ENCODE results near the gene VLDLR.
A peak's percentile ranks its signal among the peaks of the same experiment; 100 is the strongest.
"Not testable (repeated sequence)": the region's sequence is repeated elsewhere in the genome, so short reads cannot be mapped to it uniquely, and the experiment has no call there.

VLDLR gene

DNA sequence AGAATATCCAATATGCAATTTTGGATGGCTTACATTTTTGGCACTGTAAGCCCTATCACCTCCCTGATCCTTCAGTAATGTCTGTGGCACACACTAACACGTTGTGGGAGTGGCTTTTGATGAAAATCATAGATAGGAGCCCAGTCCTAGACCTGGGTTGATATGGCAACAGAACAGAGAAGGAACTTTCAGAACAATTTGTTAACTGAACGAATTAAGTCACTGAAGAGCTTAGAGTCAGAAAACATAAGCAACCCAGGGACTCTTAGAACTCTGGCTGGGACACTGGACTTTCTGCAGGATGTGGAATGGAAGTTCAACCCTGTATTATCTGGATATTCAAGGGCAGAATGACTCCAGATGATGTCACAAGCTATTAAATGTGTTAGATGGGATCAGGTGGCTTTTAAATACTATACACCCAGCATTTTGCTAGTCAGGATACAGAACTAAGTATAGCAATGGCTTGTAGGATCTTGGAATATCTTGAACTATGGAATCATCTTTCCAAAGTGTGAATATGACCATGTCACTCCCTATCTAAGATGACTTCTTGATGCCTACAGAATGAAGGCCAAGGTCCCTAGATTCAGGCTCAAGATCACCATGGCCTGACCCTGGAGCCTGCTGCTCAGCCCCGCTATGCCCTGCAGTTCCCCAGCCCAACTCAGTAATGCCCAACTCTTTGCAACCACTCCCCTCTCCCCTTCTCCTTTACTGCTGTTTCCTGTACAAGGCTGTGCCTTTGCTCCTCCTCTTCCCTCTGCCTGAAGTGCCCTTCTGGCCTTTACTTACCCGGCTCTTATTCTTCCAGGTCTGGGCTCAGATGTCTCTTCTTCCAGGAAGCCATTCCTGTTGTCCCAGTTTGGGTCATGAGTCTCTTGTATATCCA lies 42.8 kb downstream of the VLDLR start:
- no peak for DNase-seq

DNA sequence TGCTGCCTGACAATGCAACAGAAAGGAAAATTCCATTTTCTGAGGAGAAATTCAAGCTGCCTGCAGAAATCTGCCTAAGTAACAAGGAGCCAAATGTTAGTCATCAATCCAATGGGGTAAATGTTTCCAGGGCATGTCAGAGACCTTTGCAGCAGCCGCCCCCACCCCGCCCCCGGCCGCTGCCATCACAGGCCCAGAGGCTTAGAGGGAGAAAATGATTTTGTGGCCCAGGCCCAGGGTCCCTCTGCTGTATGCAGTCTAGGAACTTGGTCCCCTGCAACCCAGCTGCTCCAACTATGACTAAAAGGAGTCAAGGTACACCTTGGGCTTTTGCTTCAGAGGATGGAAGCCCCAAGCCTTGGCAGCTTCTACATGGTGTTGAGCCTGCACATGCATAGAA lies 45.0 kb downstream of the VLDLR start:
- DNase-seq: no peak

DNA sequence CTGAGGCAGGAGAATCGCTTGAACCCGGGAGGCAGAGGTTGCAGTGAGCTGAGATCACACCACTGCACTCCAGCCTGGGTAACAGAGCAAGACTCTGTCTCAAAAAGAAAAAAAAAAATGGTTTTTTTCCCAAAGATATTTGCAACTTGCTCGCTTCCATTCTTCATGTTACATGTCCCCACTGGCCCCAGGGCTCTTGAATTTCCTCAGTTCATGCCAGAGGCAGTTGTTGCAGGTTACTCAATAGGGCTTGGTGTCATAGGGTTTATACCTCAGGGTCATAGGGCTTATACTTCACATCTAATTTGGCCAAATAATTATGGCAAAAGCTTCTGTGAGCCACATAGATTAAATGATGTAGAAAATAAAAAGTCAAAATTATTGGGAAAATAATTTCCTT lies 51.6 kb downstream of the VLDLR start:
- DNase-seq: no peak

DNA sequence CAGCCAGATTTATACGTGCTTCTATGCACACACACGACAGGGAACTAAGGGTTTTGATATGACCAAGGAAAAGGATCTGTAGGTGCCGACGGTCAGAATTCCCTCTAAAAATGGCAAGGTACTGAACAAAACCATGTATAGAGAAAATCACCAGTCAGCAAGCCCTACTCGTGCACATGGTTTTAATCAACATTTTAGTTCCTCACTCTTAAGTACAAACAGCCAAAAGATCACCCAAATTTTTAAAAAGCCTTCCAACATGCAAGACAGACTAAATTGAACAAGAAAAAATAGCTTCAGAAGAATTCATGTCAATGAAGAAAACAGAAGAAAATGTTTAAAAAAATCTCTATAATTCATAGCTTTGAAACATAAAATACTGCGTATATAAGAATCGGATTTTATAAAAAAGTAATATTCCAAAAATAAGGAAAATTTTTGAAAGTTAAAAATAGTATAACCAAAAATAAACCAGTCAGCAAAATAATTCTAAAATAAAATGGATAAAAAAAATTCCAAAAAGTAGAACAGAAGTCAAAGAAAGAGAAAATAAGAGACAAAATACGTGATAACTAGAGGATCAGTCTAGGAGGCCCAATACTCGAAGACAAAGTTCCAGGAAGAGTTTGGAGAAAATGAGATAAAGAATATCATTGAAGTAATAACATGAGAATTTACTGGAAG lies 52.7 kb downstream of the VLDLR start:
- no peak for DNase-seq

DNA sequence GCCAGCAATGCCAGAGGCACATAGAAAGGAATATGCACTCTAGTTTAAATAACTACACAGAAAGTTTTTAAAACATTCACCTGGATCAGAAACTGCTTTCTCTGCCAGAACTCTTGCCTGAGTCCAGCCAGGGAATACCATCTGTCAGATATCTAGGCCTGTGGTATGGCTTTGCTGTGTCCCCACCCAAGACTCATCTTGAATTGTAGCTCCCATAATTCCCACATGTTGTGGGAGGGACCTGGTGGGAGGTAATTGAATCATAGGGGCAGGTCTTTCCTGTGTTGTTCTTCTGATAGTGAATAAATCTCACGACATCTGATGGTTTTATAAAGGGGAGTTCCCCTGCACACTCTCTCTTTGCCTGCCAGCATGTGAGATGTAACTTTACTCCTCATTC lies 54.2 kb downstream of the VLDLR start:
- no peak for DNase-seq

DNA sequence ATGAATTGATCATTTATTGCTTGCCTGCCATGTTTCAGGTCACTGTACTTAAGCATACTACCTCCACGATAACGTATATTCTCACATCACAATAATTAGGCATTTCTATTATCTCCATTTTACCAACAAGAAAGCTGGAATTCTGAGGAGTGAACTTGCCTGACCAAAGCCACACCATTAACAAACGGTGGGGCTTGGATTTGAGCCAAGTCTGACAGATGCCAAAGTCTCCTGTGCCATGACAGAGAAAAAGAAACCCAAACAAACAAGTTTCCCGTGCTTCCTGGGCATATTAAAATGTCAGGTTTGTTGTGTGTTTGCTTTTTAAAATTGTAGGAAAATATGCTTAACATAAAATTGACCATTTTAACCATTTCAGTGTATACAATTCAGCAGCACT lies 54.9 kb downstream of the VLDLR start:
- no peak for DNase-seq

DNA sequence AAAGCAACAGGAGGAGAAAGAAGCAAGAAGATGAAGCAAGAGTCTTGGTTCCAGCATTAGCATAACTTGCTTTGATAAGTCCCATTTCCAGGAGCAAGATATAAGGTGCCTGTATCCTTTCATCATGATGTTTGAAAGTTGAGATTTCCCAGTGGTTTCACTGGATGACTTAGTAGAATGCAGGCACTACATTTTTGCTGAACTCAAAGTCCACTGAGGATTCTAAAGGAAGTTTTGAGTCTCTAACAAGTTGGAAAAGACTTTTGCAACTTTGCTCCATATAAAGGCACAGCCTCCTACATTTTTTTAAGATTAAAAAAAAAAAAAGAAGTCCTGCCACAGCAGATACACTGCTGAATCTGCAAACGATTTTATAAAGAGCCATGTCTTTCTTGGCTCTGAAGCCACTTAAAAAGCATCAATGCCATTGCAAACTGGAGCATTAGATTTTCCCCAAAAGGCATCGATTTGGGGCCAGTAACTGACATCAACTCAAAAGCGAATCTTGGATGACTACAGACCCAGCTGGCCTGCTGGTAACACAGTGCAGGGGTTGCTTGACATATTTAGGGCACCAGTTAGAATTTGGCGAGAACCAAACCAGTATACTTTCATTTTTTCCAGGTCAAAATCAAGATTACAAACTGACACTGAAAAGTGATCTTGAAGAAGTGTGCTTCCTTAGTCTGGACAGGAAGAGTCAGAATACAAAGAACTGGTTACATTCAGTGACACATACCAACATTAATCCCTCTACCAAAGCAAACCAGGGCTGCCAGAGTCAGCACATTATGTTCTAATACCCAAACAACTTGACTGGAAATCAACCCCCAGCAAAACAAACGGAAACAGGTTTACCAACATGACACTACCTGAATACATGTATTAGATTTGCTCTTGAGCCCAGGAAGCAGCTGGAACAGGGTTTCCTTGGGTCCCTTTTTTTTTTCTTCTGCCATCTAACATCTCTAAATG lies 56.6 kb downstream of the VLDLR start:
- DNase-seq: no peak

DNA sequence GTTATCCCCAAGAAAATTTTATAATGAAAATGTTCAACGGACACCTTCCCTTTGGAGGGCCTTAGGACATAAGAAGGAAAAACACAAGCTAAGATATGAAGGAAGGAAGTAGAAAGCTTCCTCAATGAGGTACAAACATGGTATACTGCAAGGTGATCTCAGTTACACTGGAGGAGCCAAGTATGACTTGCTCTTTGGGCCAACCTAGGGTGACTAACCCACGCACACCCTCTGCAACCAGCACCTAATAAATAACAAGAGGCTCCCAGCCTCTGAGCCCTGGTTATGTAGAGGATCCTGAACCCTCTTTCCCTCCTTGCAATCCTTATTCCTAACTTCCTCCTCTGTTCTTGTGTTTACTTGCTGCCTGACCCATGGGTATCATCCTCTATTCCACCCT lies 57.4 kb downstream of the VLDLR start:
- no peak for DNase-seq

DNA sequence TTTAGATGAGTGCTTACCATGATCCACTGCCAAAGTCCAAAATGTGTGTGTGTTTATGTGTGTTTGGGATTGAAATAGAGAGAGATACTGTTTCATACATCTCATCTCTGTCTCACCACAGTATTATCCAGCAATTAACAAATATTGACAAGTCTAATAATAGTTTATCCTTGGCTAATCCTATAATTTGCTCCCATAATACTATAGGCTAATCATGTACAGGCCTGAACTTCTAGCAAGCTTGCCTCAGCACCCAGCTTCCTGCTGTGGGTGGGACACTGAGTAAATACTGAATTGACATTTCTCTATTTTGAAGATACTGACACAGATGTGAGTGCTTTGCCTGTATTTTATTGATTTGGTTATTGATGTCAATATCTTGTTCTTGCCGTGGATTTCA lies 60.4 kb downstream of the VLDLR start:
- DNase-seq: no peak

DNA sequence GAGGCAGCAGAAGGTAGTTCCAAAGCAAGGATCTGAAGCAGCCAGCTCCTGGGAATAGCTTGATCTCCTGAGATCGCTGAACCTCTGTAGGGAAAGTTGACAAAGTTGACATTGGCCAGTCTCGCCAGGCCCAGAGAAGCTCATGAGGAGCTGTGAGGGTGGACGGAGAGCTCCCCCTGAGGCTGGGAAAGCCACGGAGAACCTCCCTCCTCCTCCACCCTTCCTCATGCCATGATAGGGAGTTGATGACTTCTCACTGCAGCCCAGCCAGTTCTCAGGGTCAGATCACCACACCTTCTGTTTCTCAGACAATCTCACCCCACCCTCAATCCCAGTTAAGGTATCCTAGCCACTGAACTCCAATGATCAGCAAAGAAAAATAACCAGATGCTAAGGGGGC lies 65.3 kb downstream of the VLDLR start:
- no peak for DNase-seq

DNA sequence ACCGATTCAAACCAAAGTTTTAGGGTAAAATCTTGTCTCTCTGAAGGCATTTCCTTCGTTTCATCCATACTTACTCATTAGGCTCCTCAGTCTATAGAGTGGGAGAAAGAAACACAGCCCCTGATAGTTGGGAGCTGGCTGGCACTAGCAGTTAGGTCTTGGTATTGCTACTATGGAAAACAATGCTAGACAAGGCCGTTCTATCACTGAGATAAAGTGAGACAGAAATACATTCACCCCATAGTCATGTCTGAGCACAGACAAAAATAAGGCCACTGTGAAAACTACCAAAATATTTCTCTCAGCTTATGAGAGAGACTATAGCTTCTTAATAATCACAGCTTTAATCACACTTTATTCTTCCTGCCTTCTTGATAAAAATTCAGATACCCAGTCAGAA lies 67.0 kb downstream of the VLDLR start:
- no peak for DNase-seq

DNA sequence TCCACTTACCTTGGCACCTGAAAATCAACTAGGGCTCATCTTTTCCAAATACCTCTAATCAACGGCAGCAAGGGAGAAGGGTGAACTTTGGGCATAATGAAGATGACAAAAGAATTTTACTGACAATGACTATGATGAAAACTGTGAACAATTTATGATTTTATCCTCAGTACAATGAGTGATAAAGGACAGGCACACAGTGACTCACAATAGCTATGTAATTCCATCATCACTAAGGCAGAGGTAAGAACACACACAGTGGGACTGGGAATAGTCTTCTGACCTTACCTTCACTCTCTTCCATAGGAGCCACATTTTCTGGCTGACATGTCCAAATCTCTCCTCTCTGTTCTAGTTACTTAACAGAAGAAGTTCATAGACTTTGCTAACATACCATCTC lies 69.6 kb downstream of the VLDLR start:
- no peak for DNase-seq

DNA sequence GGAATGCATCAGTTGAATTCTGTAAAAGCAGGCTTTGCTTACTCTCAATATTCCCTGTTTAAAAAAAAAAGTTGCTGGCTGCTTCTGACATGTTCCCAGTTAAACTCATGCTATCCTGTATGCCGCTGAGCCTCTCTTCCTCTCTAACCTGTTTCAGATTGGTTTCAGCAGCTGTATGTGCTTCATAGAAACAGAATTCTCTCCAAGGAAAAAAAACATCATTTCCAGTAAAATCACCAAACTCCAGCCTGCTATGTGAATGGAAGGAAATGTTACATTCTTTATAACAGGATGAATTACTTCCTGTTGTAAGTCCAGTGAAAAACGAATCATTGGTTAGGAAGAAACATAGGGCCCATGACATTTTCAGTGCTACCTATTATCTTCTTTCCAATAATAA lies 70.0 kb downstream of the VLDLR start:
- DNase-seq: peak; percentile 43

DNA sequence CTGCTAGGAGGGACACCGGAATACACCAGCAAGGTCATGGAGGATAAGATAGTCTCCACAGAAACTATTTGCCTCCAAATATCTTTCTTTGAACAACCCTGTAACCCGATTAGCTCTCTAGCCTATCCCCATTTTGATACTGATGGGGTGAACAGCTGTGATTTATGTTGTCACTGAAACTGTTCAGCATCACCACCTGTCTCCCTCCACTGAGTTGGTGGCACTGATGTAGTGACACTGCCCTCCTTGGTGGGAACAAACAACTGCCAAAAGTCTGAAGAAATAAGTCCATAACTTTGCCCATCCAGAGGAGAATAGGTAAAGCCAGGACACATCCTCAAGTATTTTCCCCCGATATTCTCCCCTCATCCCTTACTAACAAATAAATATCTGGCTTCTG lies 71.5 kb downstream of the VLDLR start:
- no peak for DNase-seq

DNA sequence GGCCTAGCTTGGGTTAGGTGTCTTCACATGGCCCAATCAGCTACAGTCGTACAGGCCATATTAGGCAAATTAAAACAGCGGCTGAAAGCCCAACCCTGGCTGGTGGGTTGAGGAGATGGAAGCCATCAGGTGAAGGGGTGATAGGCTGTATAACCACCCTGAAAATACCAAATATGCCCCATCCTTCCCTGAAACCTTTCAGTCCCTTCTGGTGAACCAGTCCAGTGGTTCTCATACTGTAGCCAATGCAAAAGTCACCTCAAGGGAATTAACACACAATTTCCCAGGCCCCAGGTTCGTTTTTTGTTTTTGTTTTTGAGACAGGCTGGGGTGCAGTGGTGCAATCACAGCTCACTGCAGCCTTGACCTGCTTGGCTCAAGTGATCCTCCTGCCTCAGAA lies 75.9 kb downstream of the VLDLR start:
- DNase-seq: no peak

DNA sequence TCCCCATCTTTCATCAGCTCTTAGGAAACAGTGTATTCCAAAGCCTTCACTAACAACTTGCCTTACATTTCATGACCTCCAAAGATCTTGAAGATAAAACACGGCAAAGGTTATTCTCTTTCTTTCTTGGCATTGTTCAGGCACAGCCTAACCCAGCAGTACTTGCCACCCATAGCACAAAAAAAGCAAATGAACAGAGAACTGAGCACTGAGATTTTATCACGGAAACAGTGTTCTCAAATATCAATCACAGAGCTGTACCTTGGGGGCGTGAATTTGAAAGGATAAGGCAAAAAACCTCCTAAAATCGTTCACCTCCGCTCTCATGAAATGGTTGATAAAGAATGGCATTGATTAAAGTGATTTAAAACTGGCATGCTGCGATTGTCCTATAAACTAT lies 78.8 kb downstream of the VLDLR start:
- DNase-seq: no peak

DNA sequence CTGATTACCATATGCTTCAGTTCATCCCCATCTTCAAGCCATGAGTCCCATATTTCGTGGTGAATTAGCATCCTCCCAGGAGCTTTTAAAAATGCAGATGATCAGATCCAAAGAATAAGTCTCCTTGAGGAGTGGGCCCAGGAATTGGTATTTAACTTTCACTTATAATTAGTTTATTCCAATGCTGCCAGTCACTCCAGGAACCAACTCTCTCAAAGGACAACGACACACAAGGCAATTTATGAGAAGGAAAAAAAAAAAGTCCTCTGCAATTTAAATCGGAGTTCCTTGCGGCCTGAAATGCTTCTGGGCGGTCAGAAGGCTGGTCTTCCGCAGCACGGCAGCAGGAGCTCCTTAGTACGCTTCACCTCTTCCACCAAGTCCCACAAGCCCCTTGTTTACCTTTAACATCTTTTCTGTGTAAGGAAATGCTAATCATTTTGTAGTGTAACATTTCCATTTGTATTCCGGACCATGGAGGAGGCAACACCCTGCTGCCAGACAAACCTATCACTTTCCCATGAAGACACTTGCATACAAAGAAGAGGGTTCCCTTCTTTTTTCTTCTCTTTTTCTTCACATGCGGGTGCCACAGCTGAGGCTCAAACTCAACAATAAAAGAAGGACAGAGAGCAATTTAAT lies 79.4 kb downstream of the VLDLR start:
- DNase-seq: no peak

DNA sequence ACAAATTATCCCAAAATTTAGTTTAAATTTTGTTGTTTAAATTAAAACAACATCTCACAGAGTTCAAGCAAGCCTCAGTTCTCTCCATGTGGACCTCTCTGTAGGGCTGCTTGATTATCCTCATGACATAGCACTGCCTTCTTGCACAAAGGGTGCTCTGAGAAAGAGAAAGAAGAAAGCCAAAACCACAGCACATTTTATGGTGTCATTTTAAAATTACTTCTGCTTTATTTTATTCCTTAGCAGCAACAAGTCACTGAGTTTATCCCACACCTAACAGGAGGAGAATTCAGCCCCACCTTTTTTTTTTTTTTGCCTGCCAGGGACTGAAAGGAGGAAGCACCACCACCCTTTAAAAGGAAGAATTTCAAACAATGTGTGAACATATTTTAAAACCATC lies 82.9 kb downstream of the VLDLR start:
- DNase-seq: no peak

DNA sequence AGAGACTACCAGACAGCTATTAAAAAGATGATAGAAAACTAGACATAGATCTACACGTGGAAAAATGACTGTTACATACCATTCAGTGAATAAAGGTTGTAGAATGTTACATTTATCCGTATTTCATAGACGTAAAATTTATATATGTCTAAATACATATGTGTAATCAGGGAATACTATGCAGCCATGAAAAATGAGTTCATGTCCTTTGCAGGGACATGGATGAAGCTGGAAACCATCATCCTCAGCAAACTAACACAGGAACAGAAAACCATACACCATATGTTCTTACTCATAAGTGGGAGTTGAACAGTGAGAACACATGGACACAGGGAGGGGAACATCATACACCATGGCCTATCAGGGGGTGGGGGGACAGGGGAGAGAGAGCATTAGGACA lies 85.7 kb downstream of the VLDLR start:
- DNase-seq: not testable (repeated sequence)

Data from fibroblast of skin of right quadriceps (primary cell).